Activated CD8-positive, alpha-beta T cell treated with anti-CD3 and anti-CD28 coated beads for 36 hours (primary cell): ENCODE data around the gene GALNT1. TPM values are rescaled to one million over a fixed set of nuclear protein-coding genes. Genes with fewer than 3 reads are reported as not detected.

ENCODE experiments used
- ATAC-seq: fragments of 200-7000 bp; cut with Tn5 transposase; one replicate; pipeline ENCODE4 v1.10.0; 2021; ENCODE audit warnings: mild to moderate bottlenecking, moderate library complexity
- CTCF ChIA-PET: fragments of 350-600 bp; sonication (Branson Sonifier 250); formaldehyde crosslinking; loops from one replicate; lab custom pipeline; 2021; ENCODE audit warnings: antibody characterized with exemption; lab: Charles Lee
- POLR2A ChIA-PET: fragments of 350-600 bp; sonication (Branson Sonifier 250); formaldehyde crosslinking; loops from one replicate; lab custom pipeline; 2021; ENCODE audit warnings: antibody characterized with exemption; lab: Charles Lee
- DNase-seq: peaks from one replicate; pipeline ENCODE4 v3.0.0-alpha.2; 2020
- H3K27ac Mint-ChIP-seq: one replicate; pipeline ENCODE4 v1.8.0; 2021; ENCODE audit warnings: mild to moderate bottlenecking, mixed read lengths
- H3K27me3 Mint-ChIP-seq: one replicate; pipeline ENCODE4 v1.8.0; 2021; ENCODE audit warnings: mixed read lengths
- H3K36me3 Mint-ChIP-seq: one replicate; pipeline ENCODE4 v1.8.0; 2021; ENCODE audit warnings: low read depth, mixed read lengths
- H3K4me1 Mint-ChIP-seq: one replicate; pipeline ENCODE4 v1.8.0; 2021; ENCODE audit warnings: low read depth, mixed read lengths
- H3K4me3 Mint-ChIP-seq: one replicate; pipeline ENCODE4 v1.8.0; 2021; ENCODE audit warnings: mild to moderate bottlenecking, moderate library complexity, mixed read lengths
- H3K9me3 Mint-ChIP-seq: one replicate; pipeline ENCODE4 v1.8.0; 2021; ENCODE audit warnings: mixed read lengths
- intact Hi-C: fragments of 100-400 bp; cut with micrococcal nuclease; formaldehyde crosslinking; loops from one replicate; pipeline ENCODE4 v1.10.0; 2022
- total RNA-seq, 2 experiments: library from RNA; stranded (reverse); gene quantifications; one replicate each; pipeline ENCODE4 v1.2.3, GENCODE V29; 2021
- TF ChIP-seq, protein P1 (sequence below): fragments of 200-600 bp; IDR thresholded peaks from one replicate; pipeline ENCODE4 v1.8.0; 2022; ENCODE audit warnings: antibody characterized with exemption, mild to moderate bottlenecking

The GALNT1 gene
- total RNA-seq, 2 experiments from 2014 or later: 38.2 to 38.8 TPM

- DNase-seq (no peak), ATAC-seq (no peak)
- CTCF ChIA-PET: interaction anchor here (1.0 to 1.1 kb wide), 3 partner anchors 10 to 276 kb away, joined by 3 to 4 read pairs (median 3); no protein-coding TSS in a partner anchor
- intact Hi-C loops: no loop called here
- no peaks in the 10 kb centered on the region for H3K27me3 Mint-ChIP-seq
- TF ChIP-seq, protein P1, sequence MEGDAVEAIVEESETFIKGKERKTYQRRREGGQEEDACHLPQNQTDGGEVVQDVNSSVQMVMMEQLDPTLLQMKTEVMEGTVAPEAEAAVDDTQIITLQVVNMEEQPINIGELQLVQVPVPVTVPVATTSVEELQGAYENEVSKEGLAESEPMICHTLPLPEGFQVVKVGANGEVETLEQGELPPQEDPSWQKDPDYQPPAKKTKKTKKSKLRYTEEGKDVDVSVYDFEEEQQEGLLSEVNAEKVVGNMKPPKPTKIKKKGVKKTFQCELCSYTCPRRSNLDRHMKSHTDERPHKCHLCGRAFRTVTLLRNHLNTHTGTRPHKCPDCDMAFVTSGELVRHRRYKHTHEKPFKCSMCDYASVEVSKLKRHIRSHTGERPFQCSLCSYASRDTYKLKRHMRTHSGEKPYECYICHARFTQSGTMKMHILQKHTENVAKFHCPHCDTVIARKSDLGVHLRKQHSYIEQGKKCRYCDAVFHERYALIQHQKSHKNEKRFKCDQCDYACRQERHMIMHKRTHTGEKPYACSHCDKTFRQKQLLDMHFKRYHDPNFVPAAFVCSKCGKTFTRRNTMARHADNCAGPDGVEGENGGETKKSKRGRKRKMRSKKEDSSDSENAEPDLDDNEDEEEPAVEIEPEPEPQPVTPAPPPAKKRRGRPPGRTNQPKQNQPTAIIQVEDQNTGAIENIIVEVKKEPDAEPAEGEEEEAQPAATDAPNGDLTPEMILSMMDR: no peak
- H3K36me3 Mint-ChIP-seq: peaks cover 37% of the 10 kb centered on the region
- H3K9me3 Mint-ChIP-seq: no peaks in the 10 kb centered on the region
- no peaks in the 10 kb centered on the region for H3K4me1 Mint-ChIP-seq
- H3K27ac Mint-ChIP-seq: no peak overlapping the region
- no peak overlapping the region for H3K4me3 Mint-ChIP-seq
- POLR2A ChIA-PET: no interaction called here
These were observed 80.9 kb downstream of the GALNT1 start for GRCh38 chr18:35662293-35663062.

- Mint-ChIP-seq H3K4me1 (no peaks in the 10 kb centered on the region), H3K36me3 (peaks cover 19% of the 10 kb centered on the region), H3K27ac (no peak overlapping the region), H3K9me3 (no peaks in the 10 kb centered on the region), H3K27me3 (no peaks in the 10 kb centered on the region), H3K4me3 (no peak overlapping the region)
- ATAC-seq (no peak), DNase-seq (no peak)
- TF ChIP-seq, protein P1: no peak
- CTCF ChIA-PET: interaction anchor here (1.0 kb wide), 1 partner anchor 10 kb away, joined by 4 read pairs; no protein-coding TSS in a partner anchor
- intact Hi-C loops: no loop called here
- POLR2A ChIA-PET: no interaction called here
These were observed 90.5 kb downstream of the GALNT1 start for GRCh38 chr18:35671966-35672603.

DNA sequence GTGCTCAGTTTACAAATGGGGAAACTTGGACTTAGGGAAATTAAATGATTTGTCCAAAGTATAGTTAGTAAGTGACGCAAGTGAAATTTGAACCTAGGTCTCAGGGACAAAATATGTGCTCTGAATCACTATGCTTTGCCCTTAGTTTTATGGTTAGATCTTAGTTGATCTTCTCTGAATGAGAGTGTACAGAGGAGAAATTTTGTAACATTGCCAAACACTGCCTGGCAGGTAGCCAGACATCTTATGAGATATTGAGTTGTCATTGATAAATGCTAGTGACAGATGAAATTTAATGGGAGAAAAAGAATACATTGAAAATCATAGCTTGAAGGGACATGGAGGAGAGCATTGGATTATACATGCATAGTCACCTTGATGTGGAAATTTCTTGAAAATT lies 91.4 kb downstream of the GALNT1 start:
- ATAC-seq (no peak), DNase-seq (no peak)
- TF ChIP-seq, protein P1: no peak
- CTCF ChIA-PET: no interaction called here
- peaks cover 13% of the 10 kb centered on the region for H3K36me3 Mint-ChIP-seq
- H3K4me1 Mint-ChIP-seq: no peaks in the 10 kb centered on the region
- POLR2A ChIA-PET: no interaction called here
- no peak overlapping the region for H3K4me3 Mint-ChIP-seq
- H3K27me3 Mint-ChIP-seq: no peaks in the 10 kb centered on the region
- intact Hi-C loops: no loop called here
- H3K27ac Mint-ChIP-seq: no peak overlapping the region
- no peaks in the 10 kb centered on the region for H3K9me3 Mint-ChIP-seq

GRCh38 chr18:35673682-35674081 lies 92.1 kb downstream of the GALNT1 start:
- TF ChIP-seq, protein P1: no peak
- Mint-ChIP-seq H3K4me1 (no peaks in the 10 kb centered on the region), H3K27me3 (no peaks in the 10 kb centered on the region), H3K27ac (no peak overlapping the region), H3K4me3 (no peak overlapping the region), H3K9me3 (no peaks in the 10 kb centered on the region), H3K36me3 (peaks cover 15% of the 10 kb centered on the region)
- intact Hi-C loops: no loop called here
- POLR2A ChIA-PET: no interaction called here
- CTCF ChIA-PET: no interaction called here
- no peak for ATAC-seq
- no peak for DNase-seq

DNA sequence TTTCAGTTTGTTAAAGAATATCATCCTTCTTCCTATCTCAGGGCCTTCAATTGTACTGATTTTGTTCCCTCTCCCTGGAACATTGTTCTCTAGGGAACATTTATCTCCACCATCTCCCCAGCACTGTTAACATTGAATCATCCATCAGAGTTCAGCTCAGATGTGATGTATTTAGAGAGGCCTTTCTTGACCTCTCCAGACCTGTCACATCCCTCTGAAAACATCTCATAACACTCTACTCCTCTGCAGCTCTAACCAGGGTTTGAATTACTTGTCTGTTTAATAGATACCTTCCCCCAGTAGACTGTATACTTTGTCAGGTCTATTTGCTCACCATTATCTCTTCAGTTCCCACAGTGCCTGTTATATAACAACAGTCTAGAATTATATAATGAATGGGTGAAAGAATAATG lies 98.6 kb downstream of the GALNT1 start:
- H3K36me3 Mint-ChIP-seq: peaks cover 11% of the 10 kb centered on the region
- no peaks in the 10 kb centered on the region for H3K9me3 Mint-ChIP-seq
- no peaks in the 10 kb centered on the region for H3K4me1 Mint-ChIP-seq
- no peak overlapping the region for H3K4me3 Mint-ChIP-seq
- H3K27ac Mint-ChIP-seq: no peak overlapping the region
- no peaks in the 10 kb centered on the region for H3K27me3 Mint-ChIP-seq
- intact Hi-C loops: no loop called here
- no peak for DNase-seq
- TF ChIP-seq, protein P1: no peak
- ChIA-PET POLR2A (interaction anchor here (0.6 kb wide), 1 partner anchor 1227 kb away, joined by 3 read pairs; no protein-coding TSS in a partner anchor), CTCF (no interaction called here)
- ATAC-seq: no peak
